Neural progenitor cell (in vitro differentiated cells): ENCODE results near the gene NATD1. TPM values are rescaled to one million over a fixed set of nuclear protein-coding genes. Genes with fewer than 3 reads are reported as not detected.
A peak's percentile ranks its signal among the peaks of the same experiment; 100 is the strongest.

Source experiments
- DNase-seq: peaks from one replicate; pipeline ENCODE4 v3.0.0-alpha.2; 2016; ENCODE audit warnings: low spot score
- H2AFZ ChIP-seq: fragments of 200-600 bp; sonication (generic); replicated peaks from 2 replicates; pipeline ENCODE4 v1.6.1; 2016; ENCODE audit warnings: antibody characterized with exemption
- H3F3A ChIP-seq: fragments of 200-600 bp; sonication (generic); 2 replicates; pipeline ENCODE4 v1.6.1; 2016; ENCODE audit warnings: antibody characterized with exemption, low read depth
- H3K27ac ChIP-seq: fragments of 200-600 bp; sonication (generic); 2 replicates; pipeline ENCODE4 v1.5.1; 2016; ENCODE audit warnings: mild to moderate bottlenecking
- H3K27me3 ChIP-seq: fragments of 200-600 bp; sonication (generic); 2 replicates; pipeline ENCODE4 v1.6.1; 2016; ENCODE audit warnings: mild to moderate bottlenecking, moderate library complexity
- H3K36me3 ChIP-seq: fragments of 200-600 bp; sonication (generic); 2 replicates; pipeline ENCODE4 v1.5.1; 2016
- H3K4me1 ChIP-seq: fragments of 200-600 bp; sonication (generic); 2 replicates; pipeline ENCODE4 v1.6.1; 2016; ENCODE audit warnings: mixed run types
- H3K4me2 ChIP-seq: fragments of 200-600 bp; sonication (generic); 2 replicates; pipeline ENCODE4 v1.6.1; 2016
- H3K4me3 ChIP-seq: fragments of 200-600 bp; sonication (generic); 2 replicates; pipeline ENCODE4 v1.5.1; 2016
- H3K79me2 ChIP-seq: fragments of 200-600 bp; sonication (generic); 2 replicates; pipeline ENCODE4 v1.6.1; 2016; ENCODE audit warnings: low read depth
- H3K9ac ChIP-seq: fragments of 200-600 bp; sonication (generic); 2 replicates; pipeline ENCODE4 v1.6.1; 2016
- H3K9me3 ChIP-seq: fragments of 200-600 bp; sonication (generic); 2 replicates; pipeline ENCODE4 v1.5.1; 2016; ENCODE audit warnings: low read depth
- H4K20me1 ChIP-seq: fragments of 200-600 bp; sonication (generic); 2 replicates; pipeline ENCODE4 v1.6.1; 2016; ENCODE audit warnings: low read depth
- H3K27ac Mint-ChIP-seq: 3 replicates; pipeline ENCODE4 v1.8.0; 2021; ENCODE audit warnings: mixed read lengths
- H3K27me3 Mint-ChIP-seq: 2 replicates; pipeline ENCODE4 v1.8.0; 2022; ENCODE audit warnings: low read depth, mild to moderate bottlenecking, inconsistent platforms, moderate library complexity, mixed read lengths; ENCODE audit not compliant: insufficient read depth
- H3K36me3 Mint-ChIP-seq: 3 replicates; pipeline ENCODE4 v1.8.0; 2021; ENCODE audit warnings: mixed read lengths
- H3K4me1 Mint-ChIP-seq: 3 replicates; pipeline ENCODE4 v1.8.0; 2021; ENCODE audit warnings: mixed read lengths
- H3K4me3 Mint-ChIP-seq: 3 replicates; pipeline ENCODE4 v1.8.0; 2021; ENCODE audit warnings: mild to moderate bottlenecking, moderate library complexity, mixed read lengths
- H3K9me3 Mint-ChIP-seq: 3 replicates; pipeline ENCODE4 v1.8.0; 2020; ENCODE audit warnings: mixed read lengths
- CTCF ChIP-seq: fragments of 200-600 bp; sonication (generic); IDR thresholded peaks from 2 replicates; pipeline ENCODE4 v1.5.1; 2017; ENCODE audit warnings: antibody characterized with exemption, mild to moderate bottlenecking
- EZH2 ChIP-seq: fragments of 200-600 bp; sonication (generic); IDR thresholded peaks from 2 replicates; pipeline ENCODE4 v1.6.1; 2017; ENCODE audit warnings: antibody characterized with exemption, mild to moderate bottlenecking, moderate library complexity
- EZH2phosphoT487 ChIP-seq: fragments of 200-600 bp; sonication (generic); IDR thresholded peaks from 2 replicates; pipeline ENCODE4 v1.6.1; 2017; ENCODE audit warnings: antibody characterized with exemption
- total RNA-seq: library from RNA; depleted of rRNA; stranded (reverse); fragments of >200 nt; gene quantifications from 2 replicates; pipeline ENCODE4 v1.2.3, GENCODE V29; 2015; ENCODE audit warnings: low replicate concordance

The NATD1 gene
- total RNA-seq, 1 donor from 2014 or later: 4.3 TPM

- H3K4me2 ChIP-seq: no peak overlapping the region
- TF ChIP-seq CTCF (no peak), EZH2phosphoT487 (no peak), EZH2 (no peak)
- H3K79me2 ChIP-seq: no peaks in the 10 kb centered on the region
- DNase-seq: no peak
- no peaks in the 10 kb centered on the region for H3K9me3 Mint-ChIP-seq
- no peak overlapping the region for H3K27ac ChIP-seq
- H4K20me1 ChIP-seq: no peaks in the 10 kb centered on the region
- no peak overlapping the region for H3K27ac Mint-ChIP-seq
- no peaks in the 10 kb centered on the region for H3K36me3 ChIP-seq
- no peak overlapping the region for H3K4me3 Mint-ChIP-seq
- no peak overlapping the region for H2AFZ ChIP-seq
- no peaks in the 10 kb centered on the region for H3K9me3 ChIP-seq
- no peaks in the 10 kb centered on the region for H3K36me3 Mint-ChIP-seq
- H3K4me3 ChIP-seq: no peak overlapping the region
- H3K4me1 ChIP-seq: no peaks in the 10 kb centered on the region
- peaks cover 10% of the 10 kb centered on the region for H3K27me3 Mint-ChIP-seq
- peaks cover 6% of the 10 kb centered on the region for H3K4me1 Mint-ChIP-seq
- no peak overlapping the region for H3K9ac ChIP-seq
- H3F3A ChIP-seq: no peaks in the 10 kb centered on the region
- H3K27me3 ChIP-seq: peaks cover 21% of the 10 kb centered on the region
Measured at GRCh38 chr17:21271454-21272183, 18.4 kb upstream of the NATD1 start.

GRCh38 chr17:21269394-21269793 is 16.2 kb upstream of the NATD1 start:
- H3K9ac ChIP-seq: no peak overlapping the region
- H3K4me3 ChIP-seq: no peak overlapping the region
- peak overlapping the region; percentile 19 for H3K27ac Mint-ChIP-seq
- H3K27me3 ChIP-seq: peaks cover 2% of the 10 kb centered on the region
- H3K4me1 Mint-ChIP-seq: peaks cover 3% of the 10 kb centered on the region
- H3K4me1 ChIP-seq: no peaks in the 10 kb centered on the region
- H3F3A ChIP-seq: no peaks in the 10 kb centered on the region
- no peaks in the 10 kb centered on the region for H3K36me3 ChIP-seq
- H2AFZ ChIP-seq: no peak overlapping the region
- H4K20me1 ChIP-seq: no peaks in the 10 kb centered on the region
- no peaks in the 10 kb centered on the region for H3K9me3 Mint-ChIP-seq
- H3K27me3 Mint-ChIP-seq: peaks cover 6% of the 10 kb centered on the region
- H3K4me3 Mint-ChIP-seq: no peak overlapping the region
- no peak overlapping the region for H3K4me2 ChIP-seq
- H3K27ac ChIP-seq: no peak overlapping the region
- H3K9me3 ChIP-seq: no peaks in the 10 kb centered on the region
- no peak for TF ChIP-seq CTCF
- TF ChIP-seq EZH2: no peak
- TF ChIP-seq EZH2phosphoT487: no peak
- no peaks in the 10 kb centered on the region for H3K36me3 Mint-ChIP-seq
- DNase-seq: no peak
- no peaks in the 10 kb centered on the region for H3K79me2 ChIP-seq

- DNase-seq: no peak
- H3K79me2 ChIP-seq: no peaks in the 10 kb centered on the region
- no peaks in the 10 kb centered on the region for H3K36me3 ChIP-seq
- TF ChIP-seq EZH2phosphoT487 (no peak), CTCF (no peak), EZH2 (no peak)
- peaks cover 3% of the 10 kb centered on the region for H3K4me1 Mint-ChIP-seq
- no peaks in the 10 kb centered on the region for H4K20me1 ChIP-seq
- H3K4me3 Mint-ChIP-seq: no peak overlapping the region
- no peak overlapping the region for H3K4me2 ChIP-seq
- H3K27ac ChIP-seq: no peak overlapping the region
- H3K36me3 Mint-ChIP-seq: no peaks in the 10 kb centered on the region
- H3K9ac ChIP-seq: no peak overlapping the region
- no peaks in the 10 kb centered on the region for H3K9me3 Mint-ChIP-seq
- no peaks in the 10 kb centered on the region for H3K27me3 ChIP-seq
- no peaks in the 10 kb centered on the region for H3K9me3 ChIP-seq
- no peak overlapping the region for H2AFZ ChIP-seq
- H3K4me3 ChIP-seq: no peak overlapping the region
- peaks cover 6% of the 10 kb centered on the region for H3K27me3 Mint-ChIP-seq
- H3F3A ChIP-seq: no peaks in the 10 kb centered on the region
- no peak overlapping the region for H3K27ac Mint-ChIP-seq
- no peaks in the 10 kb centered on the region for H3K4me1 ChIP-seq
Measured at GRCh38 chr17:21268596-21269188, 15.5 kb upstream of the NATD1 start.
